Measurements from ENCODE around the gene ADCY4.

- TF ChIP-seq, protein P1, sequence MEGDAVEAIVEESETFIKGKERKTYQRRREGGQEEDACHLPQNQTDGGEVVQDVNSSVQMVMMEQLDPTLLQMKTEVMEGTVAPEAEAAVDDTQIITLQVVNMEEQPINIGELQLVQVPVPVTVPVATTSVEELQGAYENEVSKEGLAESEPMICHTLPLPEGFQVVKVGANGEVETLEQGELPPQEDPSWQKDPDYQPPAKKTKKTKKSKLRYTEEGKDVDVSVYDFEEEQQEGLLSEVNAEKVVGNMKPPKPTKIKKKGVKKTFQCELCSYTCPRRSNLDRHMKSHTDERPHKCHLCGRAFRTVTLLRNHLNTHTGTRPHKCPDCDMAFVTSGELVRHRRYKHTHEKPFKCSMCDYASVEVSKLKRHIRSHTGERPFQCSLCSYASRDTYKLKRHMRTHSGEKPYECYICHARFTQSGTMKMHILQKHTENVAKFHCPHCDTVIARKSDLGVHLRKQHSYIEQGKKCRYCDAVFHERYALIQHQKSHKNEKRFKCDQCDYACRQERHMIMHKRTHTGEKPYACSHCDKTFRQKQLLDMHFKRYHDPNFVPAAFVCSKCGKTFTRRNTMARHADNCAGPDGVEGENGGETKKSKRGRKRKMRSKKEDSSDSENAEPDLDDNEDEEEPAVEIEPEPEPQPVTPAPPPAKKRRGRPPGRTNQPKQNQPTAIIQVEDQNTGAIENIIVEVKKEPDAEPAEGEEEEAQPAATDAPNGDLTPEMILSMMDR (IDR thresholded peaks at IDR 0.05 in 2 of 3, conservative IDR thresholded peaks at IDR 0.05 in 1 of 3; ENCODE audit: borderline replicate concordance in 1 of 3, insufficient read depth in 1 of 3, low read depth in 2 of 3, low read length in 2 of 3): no peak
- TF ChIP-seq, protein P2, sequence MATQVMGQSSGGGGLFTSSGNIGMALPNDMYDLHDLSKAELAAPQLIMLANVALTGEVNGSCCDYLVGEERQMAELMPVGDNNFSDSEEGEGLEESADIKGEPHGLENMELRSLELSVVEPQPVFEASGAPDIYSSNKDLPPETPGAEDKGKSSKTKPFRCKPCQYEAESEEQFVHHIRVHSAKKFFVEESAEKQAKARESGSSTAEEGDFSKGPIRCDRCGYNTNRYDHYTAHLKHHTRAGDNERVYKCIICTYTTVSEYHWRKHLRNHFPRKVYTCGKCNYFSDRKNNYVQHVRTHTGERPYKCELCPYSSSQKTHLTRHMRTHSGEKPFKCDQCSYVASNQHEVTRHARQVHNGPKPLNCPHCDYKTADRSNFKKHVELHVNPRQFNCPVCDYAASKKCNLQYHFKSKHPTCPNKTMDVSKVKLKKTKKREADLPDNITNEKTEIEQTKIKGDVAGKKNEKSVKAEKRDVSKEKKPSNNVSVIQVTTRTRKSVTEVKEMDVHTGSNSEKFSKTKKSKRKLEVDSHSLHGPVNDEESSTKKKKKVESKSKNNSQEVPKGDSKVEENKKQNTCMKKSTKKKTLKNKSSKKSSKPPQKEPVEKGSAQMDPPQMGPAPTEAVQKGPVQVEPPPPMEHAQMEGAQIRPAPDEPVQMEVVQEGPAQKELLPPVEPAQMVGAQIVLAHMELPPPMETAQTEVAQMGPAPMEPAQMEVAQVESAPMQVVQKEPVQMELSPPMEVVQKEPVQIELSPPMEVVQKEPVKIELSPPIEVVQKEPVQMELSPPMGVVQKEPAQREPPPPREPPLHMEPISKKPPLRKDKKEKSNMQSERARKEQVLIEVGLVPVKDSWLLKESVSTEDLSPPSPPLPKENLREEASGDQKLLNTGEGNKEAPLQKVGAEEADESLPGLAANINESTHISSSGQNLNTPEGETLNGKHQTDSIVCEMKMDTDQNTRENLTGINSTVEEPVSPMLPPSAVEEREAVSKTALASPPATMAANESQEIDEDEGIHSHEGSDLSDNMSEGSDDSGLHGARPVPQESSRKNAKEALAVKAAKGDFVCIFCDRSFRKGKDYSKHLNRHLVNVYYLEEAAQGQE (IDR thresholded peaks at IDR 0.05; ENCODE audit: low read depth): no peak
- TF ChIP-seq POLR2A (IDR thresholded peaks at IDR 0.05; ENCODE audit: borderline replicate concordance, extremely low read depth, insufficient read depth, insufficient read length): no peak
- TF ChIP-seq EZH2phosphoT487 (IDR thresholded peaks at IDR 0.05; ENCODE audit: borderline replicate concordance): no peak
These were observed 3.1 kb downstream of the ADCY4 start for GRCh38 chr14:24331731-24332267.
